Adrenal gland (tissue), 12 donors: ENCODE results near the gene PHF23. TPM values are rescaled to one million over a fixed set of nuclear protein-coding genes. Genes with fewer than 3 reads are reported as not detected.
"Not testable (repeated sequence)": the region's sequence is repeated elsewhere in the genome, so short reads cannot be mapped to it uniquely, and the experiment has no call there.

Experiments used
- DNase-seq, 7 donors: peaks; one replicate each; pipeline ENCODE4 v3.0.0-alpha.2; 2019 to 2020
- H3K27ac ChIP-seq, 5 donors: fragments of 200-600 bp; sonication (generic) in 4 of 5; 1 replicate in 3 of 5; 2 replicates in 2 of 5; pipeline versions ENCODE4 v1.5.1 to v1.8.0; 2016 to 2020; ENCODE audit warnings: mild to moderate bottlenecking in 1 of 5
- H3K27me3 ChIP-seq: fragments of 200-600 bp; 2 replicates; pipeline ENCODE4 v1.8.0; 2021
- H3K36me3 ChIP-seq, 2 donors: fragments of 200-600 bp; replicated peaks in 1 of 2; 1 replicate in 1 of 2; 2 replicates in 1 of 2; pipeline versions ENCODE4 v1.5.1 to v1.8.0; 2018 to 2022
- H3K4me1 ChIP-seq, 2 donors: fragments of 200-600 bp; replicated peaks in 1 of 2; 1 replicate in 1 of 2; 2 replicates in 1 of 2; pipeline versions ENCODE4 v1.5.1 to v1.8.0; 2018 to 2021
- H3K4me3 ChIP-seq, 4 donors: fragments of 200-600 bp; sonication (generic) in 3 of 4; one replicate each; pipeline ENCODE4 v1.5.1; 2016 to 2018
- H3K9me3 ChIP-seq, 3 donors: fragments of 200-600 bp; sonication (generic) in 1 of 3; replicated peaks in 1 of 3; 1 replicate in 2 of 3; 2 replicates in 1 of 3; pipeline versions ENCODE4 v1.5.1 to v1.8.0; 2016 to 2021
- POLR2A ChIP-seq, 2 donors: fragments of 450-650 bp; IDR thresholded peaks; one replicate each; pipeline ENCODE4 v1.6.1; 2017; ENCODE audit warnings: antibody characterized with exemption in 2 of 2, mild to moderate bottlenecking in 2 of 2, moderate library complexity in 1 of 2
- WGBS, 4 donors: extraction: QIAGEN DNeasy Blood & Tissue Kit in 2 of 4; methylation state at CpG; one replicate each; pipeline versions ENCODE4 v1.1.5 to v1.1.7; 2013 to 2017; 5-methylcytosine and 5-hydroxymethylcytosine counted together
- intact Hi-C, 2 donors: fragments of 100-400 bp; cut with DNase I; formaldehyde crosslinking; loops; one replicate each; pipeline versions ENCODE4 v1.14.1 to v1.15.0; 2022 to 2023
- polyA plus RNA-seq, 3 donors: library from polyadenylated mRNA; stranded (reverse); fragments of 200-250 nt in 2 of 3; fragments of 350-450 nt in 1 of 3; fragmentation: Illumina TruSeq in 1 of 3; extraction: RNeasy Lipid Tissue Mini Kit (QIAGEN cat#74804) in 1 of 3; gene quantifications; one replicate each; pipeline ENCODE4 v1.2.3, GENCODE V29; 2013 to 2014
- total RNA-seq, 9 donors: library from RNA; depleted of rRNA in 4 of 9; stranded (reverse); fragments of >200 nt in 4 of 9; fragments of 120-200 nt in 1 of 9; fragmentation: NEBNext Ultra II Directional in 1 of 9; extraction: Animal tissue kit (Norgen Biotek cat#: 25700) in 1 of 9; gene quantifications; one replicate each; pipeline versions ENCODE4 v1.1.0 to v1.2.4, GENCODE V29; 2013 to 2023
- TF ChIP-seq, protein P1 (sequence below), 6 experiments: fragments of 450-650 bp in 4 of 6; fragments of 200-600 bp in 2 of 6; sonication (generic) in 1 of 6; IDR thresholded peaks; 1 replicate in 5 of 6; 2 replicates in 1 of 6; pipeline versions ENCODE4 v1.5.1 to v1.8.0; 2016 to 2021; ENCODE audit warnings: antibody characterized with exemption in 6 of 6, mild to moderate bottlenecking in 2 of 6, moderate library complexity in 1 of 6
- donor health status: healthy with polysubstance abuse.
- donor health status: Bipolar disorder and iron deficiency.
- donor health status: DM: yes; HTN: yes; CAD: no.
- donor health status: DM: no; HTN: no; CAD: no.
- donor health status: DM: no; HTN: no; CAD: no.
- donor health status: DM: yes; HTN: yes; CAD: no.

The PHF23 gene
- total and polyA plus RNA-seq, 12 donors = 28.0 to 141 (median 64.5) TPM

DNA sequence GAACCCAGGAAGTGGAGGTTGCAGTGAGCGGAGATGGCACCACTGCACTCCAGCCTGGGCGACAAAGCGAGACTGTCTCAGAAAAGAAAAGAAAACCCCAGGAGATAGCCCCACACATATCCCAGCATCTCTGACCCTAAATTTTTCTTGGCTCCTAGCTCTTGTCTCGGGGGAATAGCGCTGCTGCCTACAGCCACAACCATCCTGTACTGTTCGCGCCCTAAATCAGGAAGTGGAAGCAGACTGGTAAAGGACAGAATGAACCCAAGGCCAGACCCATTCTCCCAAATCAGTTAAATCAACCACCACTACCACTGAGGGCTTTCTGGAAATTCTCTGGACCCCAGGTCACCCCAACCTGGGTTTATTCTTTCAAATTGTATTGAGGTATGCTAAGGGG lies 10.6 kb upstream of the PHF23 start:
- Histone ChIP-seq H3K4me3 (peak overlapping the region in 2 of 4 donors; percentile 91 to 92), H3K4me1 (peaks cover 31 to 39% of the 10 kb centered on the region in 2 donors), H3K9me3 (no peaks in the 10 kb centered on the region), H3K27ac (peak overlapping the region in 2 of 5 donors; percentile 99 to 100), H3K36me3 (peaks cover 0 to 34% of the 10 kb centered on the region in 2 donors), H3K27me3 (no peaks in the 10 kb centered on the region)
- DNase-seq = peak in 1 of 7 donors; percentile 31
- WGBS, 4 donors = 77 to 84% (median 78%) methylated on average over 7 of the region's 7 CpGs
- TF ChIP-seq, protein P1, sequence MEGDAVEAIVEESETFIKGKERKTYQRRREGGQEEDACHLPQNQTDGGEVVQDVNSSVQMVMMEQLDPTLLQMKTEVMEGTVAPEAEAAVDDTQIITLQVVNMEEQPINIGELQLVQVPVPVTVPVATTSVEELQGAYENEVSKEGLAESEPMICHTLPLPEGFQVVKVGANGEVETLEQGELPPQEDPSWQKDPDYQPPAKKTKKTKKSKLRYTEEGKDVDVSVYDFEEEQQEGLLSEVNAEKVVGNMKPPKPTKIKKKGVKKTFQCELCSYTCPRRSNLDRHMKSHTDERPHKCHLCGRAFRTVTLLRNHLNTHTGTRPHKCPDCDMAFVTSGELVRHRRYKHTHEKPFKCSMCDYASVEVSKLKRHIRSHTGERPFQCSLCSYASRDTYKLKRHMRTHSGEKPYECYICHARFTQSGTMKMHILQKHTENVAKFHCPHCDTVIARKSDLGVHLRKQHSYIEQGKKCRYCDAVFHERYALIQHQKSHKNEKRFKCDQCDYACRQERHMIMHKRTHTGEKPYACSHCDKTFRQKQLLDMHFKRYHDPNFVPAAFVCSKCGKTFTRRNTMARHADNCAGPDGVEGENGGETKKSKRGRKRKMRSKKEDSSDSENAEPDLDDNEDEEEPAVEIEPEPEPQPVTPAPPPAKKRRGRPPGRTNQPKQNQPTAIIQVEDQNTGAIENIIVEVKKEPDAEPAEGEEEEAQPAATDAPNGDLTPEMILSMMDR (IDR thresholded peaks at IDR 0.05) = no peak
- TF ChIP-seq POLR2A (IDR thresholded peaks at IDR 0.05) = no peak
- intact Hi-C loops = no loop called here

DNA sequence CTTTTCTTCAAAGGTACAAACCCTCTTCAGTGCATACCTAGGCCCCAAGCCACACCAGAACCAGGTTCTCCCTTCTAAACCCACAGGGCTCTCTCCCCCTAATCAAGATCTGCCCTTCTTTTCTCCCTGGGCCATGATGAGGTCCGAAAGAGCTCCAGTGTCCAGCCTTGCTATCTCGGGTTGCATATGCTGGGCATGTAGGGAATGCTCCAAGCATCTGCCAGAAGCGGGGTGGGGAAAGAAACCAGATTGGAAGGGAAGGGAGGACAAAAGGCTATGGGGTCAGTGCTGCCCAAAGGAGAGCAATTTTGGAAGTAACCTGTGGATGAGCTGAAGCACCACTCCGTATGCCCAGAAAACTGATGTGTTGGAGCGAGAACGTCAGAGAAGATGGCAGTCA lies 10.0 kb upstream of the PHF23 start:
- peak overlapping the region in 2 of 5 donors; percentile 21 to 100 for H3K27ac ChIP-seq
- no peak overlapping the region for H3K4me3 ChIP-seq
- WGBS, 4 donors = 75 to 81% (median 78%) methylated on average over 6 of the region's 6 CpGs

DNA sequence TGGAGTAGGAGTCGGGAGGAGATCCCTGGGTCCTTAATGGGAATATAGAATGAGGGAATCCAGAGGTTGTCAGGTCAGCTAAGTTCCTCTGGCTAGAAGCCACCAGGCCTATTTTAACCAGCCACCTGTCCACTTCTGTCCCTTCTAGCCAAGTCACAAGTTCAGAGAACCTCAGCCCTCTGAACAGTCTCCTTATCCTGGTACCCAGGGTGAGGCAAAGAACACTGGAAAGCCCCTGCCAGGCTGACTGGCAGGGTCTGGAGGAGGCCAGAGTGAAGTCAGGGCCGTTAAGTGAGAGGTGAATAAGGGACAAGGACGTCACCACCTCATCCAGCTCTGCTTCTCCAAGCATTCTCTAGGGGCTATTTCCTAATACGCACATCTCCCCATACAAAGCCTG lies 9.5 kb upstream of the PHF23 start:
- Histone ChIP-seq H3K4me1 (peaks cover 31 to 33% of the 10 kb centered on the region in 2 donors), H3K9me3 (no peaks in the 10 kb centered on the region), H3K27ac (peak overlapping the region in 2 of 5 donors; percentile 21 to 100), H3K36me3 (peaks cover 0 to 34% of the 10 kb centered on the region in 2 donors), H3K27me3 (no peaks in the 10 kb centered on the region), H3K4me3 (no peak overlapping the region)
- WGBS, 4 donors = 53 to 62% (median 56%) methylated on average over 4 of the region's 4 CpGs
- TF ChIP-seq, protein P1 (IDR thresholded peaks at IDR 0.05) = no peak
- TF ChIP-seq POLR2A (IDR thresholded peaks at IDR 0.05) = no peak
- DNase-seq = no peak
- intact Hi-C loops = no loop called here

More for the DNA sequence above, 10.0 kb upstream of the PHF23 start:
- Histone ChIP-seq H3K27me3 (no peaks in the 10 kb centered on the region), H3K9me3 (no peaks in the 10 kb centered on the region), H3K4me1 (peaks cover 31 to 37% of the 10 kb centered on the region in 2 donors), H3K36me3 (peaks cover 0 to 34% of the 10 kb centered on the region in 2 donors)
- intact Hi-C loops = no loop called here
- DNase-seq = peak in 1 of 7 donors; percentile 28
- TF ChIP-seq POLR2A (IDR thresholded peaks at IDR 0.05) = no peak
- TF ChIP-seq, protein P1 (IDR thresholded peaks at IDR 0.05) = no peak

DNA sequence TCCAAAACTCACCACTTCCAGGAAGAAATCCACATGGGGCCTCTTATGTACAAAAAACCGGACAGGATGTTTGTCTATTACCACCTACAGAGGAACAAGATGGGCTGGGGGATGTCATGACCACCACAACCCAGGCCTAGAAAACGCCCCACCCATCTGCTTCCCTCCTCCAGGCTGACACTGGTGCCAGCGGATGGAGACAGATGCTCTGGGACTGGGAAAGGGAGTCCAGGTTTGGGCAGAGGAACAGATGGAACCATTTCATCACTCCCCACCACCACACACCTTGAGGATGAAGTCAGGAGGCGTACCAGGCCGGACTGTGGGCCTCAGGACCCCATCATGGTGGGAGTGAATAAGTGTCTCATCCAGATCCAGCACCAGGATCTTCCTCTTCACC lies 7.5 kb upstream of the PHF23 start:
- Histone ChIP-seq H3K27ac (no peak overlapping the region), H3K9me3 (no peaks in the 10 kb centered on the region), H3K36me3 (peaks cover 0 to 36% of the 10 kb centered on the region in 2 donors), H3K4me1 (peaks cover 21 to 29% of the 10 kb centered on the region in 2 donors), H3K4me3 (no peak overlapping the region), H3K27me3 (no peaks in the 10 kb centered on the region)
- intact Hi-C loops = no loop called here
- TF ChIP-seq, protein P1 (IDR thresholded peaks at IDR 0.05) = no peak
- TF ChIP-seq POLR2A (IDR thresholded peaks at IDR 0.05) = no peak
- no peak for DNase-seq
- WGBS, 4 donors = 89 to 98% (median 97%) methylated on average over 4 to 5 of the region's 5 CpGs

DNA sequence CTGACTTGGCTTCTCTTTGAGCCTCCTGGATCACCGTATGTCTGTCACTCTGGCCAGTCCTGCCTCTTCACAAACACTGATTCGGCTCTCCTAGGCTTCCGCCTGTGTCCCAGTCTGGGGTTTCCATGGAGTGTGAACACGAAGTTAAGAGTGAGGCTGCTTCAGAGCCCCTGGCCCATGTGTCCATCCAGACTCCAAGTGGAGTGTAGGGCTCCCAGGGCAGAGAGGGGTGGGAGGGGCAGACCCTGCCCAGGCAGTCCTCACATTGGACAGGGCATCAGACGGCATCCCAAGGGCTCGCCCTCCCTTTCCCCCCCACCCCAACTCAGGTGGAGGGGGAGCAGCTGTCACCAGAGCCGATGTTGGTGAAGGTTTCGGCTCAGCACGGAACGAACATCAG lies 4.6 kb upstream of the PHF23 start:
- 65 to 77% (median 74%) methylated on average over 7 to 10 of the region's 10 CpGs for WGBS, 4 donors
- H3K9me3 ChIP-seq, H3K27me3 ChIP-seq, intact Hi-C loops: not testable (repeated sequence)
- Histone ChIP-seq H3K4me3 (peak overlapping the region in 1 of 4 donors; percentile 92), H3K4me1 (peaks cover 21 to 26% of the 10 kb centered on the region in 2 donors), H3K36me3 (peaks cover 0 to 45% of the 10 kb centered on the region in 2 donors), H3K27ac (peak overlapping the region in 4 of 5 donors; percentile 87 to 100 (median 95))
- DNase-seq = peak in 1 of 7 donors; percentile 33
